ENCODE measurements around the gene XIAP. TPM values are rescaled to one million over a fixed set of nuclear protein-coding genes. Genes with fewer than 3 reads are reported as not detected.

Gene XIAP
- total and polyA plus RNA-seq, 9 of the 15 experiments (the other 6 are each of a cell fraction or from before 2014, with no cell fraction given): 5.7 to 40.5 (median 19.8) TPM

- CTCF ChIA-PET (ENCODE audit: low intra/inter-chr PET ratio): interaction anchor here (0.6 to 1.7 kb wide), 3 partner anchors 143 to 390 kb away, joined by 3 to 6 read pairs (median 3); no protein-coding TSS in a partner anchor
- no peak for TF ChIP-seq CHCHD3 (CRISPR knock-in tag; IDR thresholded peaks at IDR 0.05)
- no peak for TF ChIP-seq CBX2 (IDR thresholded peaks at IDR 0.05; ENCODE audit: insufficient read depth, low read length, poor library complexity, severe bottlenecking)
- no peak for TF ChIP-seq THRB (CRISPR knock-in tag; conservative IDR thresholded peaks at IDR 0.05)
- no peak for TF ChIP-seq RFX7 (CRISPR knock-in tag; IDR thresholded peaks at IDR 0.05)
- TF ChIP-seq E2F5 (CRISPR knock-in tag; IDR thresholded peaks at IDR 0.05): no peak
- TF ChIP-seq MBD1 (CRISPR knock-in tag; IDR thresholded peaks at IDR 0.05): no peak
- TF ChIP-seq ZBTB34 (CRISPR knock-in tag; IDR thresholded peaks at IDR 0.05): no peak
- no peak for TF ChIP-seq ZBED1 (IDR thresholded peaks at IDR 0.05)
- TF ChIP-seq NR0B1 (IDR thresholded peaks at IDR 0.05; ENCODE audit: partially characterized antibody): no peak
- TF ChIP-seq RUNX1 (IDR thresholded peaks at IDR 0.05; ENCODE audit: low read depth): no peak
- TF ChIP-seq TFAM (CRISPR knock-in tag; conservative IDR thresholded peaks at IDR 0.05): no peak
- no peak for TF ChIP-seq CEBPZ (IDR thresholded peaks at IDR 0.05; ENCODE audit: borderline replicate concordance, low read depth, low read length)
Observed at GRCh38 chrX:123834116-123834515, 25.7 kb upstream of the XIAP start.

More at GRCh38 chrX:123834116-123834515, 25.7 kb upstream of the XIAP start:
- H3K27ac ChIP-seq (ENCODE audit: extremely low read depth, low read depth, low read length): no peak overlapping the region
- no peak overlapping the region for H3K9ac ChIP-seq (ENCODE audit: insufficient read depth in 1 of 2, low read depth in 2 of 2, low read length in 2 of 2)
- H3K4me3 ChIP-seq: no peak overlapping the region
- H3K9me1 ChIP-seq (ENCODE audit: control insufficient read depth, insufficient read depth, low read length): no peaks in the 10 kb centered on the region
- no peaks in the 10 kb centered on the region for H3K27me3 ChIP-seq (ENCODE audit: control insufficient read depth in 2 of 2, insufficient read depth in 2 of 2, low read length in 2 of 2)
- H3K4me1 ChIP-seq (replicated peaks in 1 of 2; ENCODE audit: control insufficient read depth in 2 of 2, insufficient read depth in 2 of 2, low read length in 2 of 2): no peaks in the 10 kb centered on the region; a peak in 2 of 5 replicates
- WGBS (ENCODE audit: insufficient coverage, low coverage, missing lambda C conversion rate): 29% methylated on average over 1 of the region's 1 CpG
- no peak for FAIRE-seq
- in situ Hi-C loops (cut with MboI): loop anchor here (5.0 kb wide), 1 partner anchor 133 kb away; no protein-coding TSS in a partner anchor
- intact Hi-C loops (cut with micrococcal nuclease): loop anchor here (5.0 kb wide), 1 partner anchor 48 kb away; no protein-coding TSS in a partner anchor
- no peaks in the 10 kb centered on the region for H4K20me1 ChIP-seq (replicated peaks; ENCODE audit: control insufficient read depth, insufficient read depth, low read length)
- BruUV-seq (replicated peaks): no TSS peak
- POLR2A ChIA-PET: interaction anchor here (0.5 to 1.2 kb wide), 3 partner anchors 38 to 68 kb away, joined by 3 read pairs; no protein-coding TSS in a partner anchor
- DNase-seq (ENCODE audit: extremely low read depth in 1 of 4, low spot score in 3 of 4): no peak
- H3K4me2 ChIP-seq (ENCODE audit: insufficient read depth, low read length): no peak overlapping the region
- H2AFZ ChIP-seq (ENCODE audit: low read depth, low read length): no peak overlapping the region
- no peak for ATAC-seq
- H3K9me3 ChIP-seq (replicated peaks; ENCODE audit: control insufficient read depth, insufficient read depth, low read depth, low read length): no peaks in the 10 kb centered on the region
- no peaks in the 10 kb centered on the region for H3K79me2 ChIP-seq (ENCODE audit: control insufficient read depth, insufficient read depth, low read length)
- no peaks in the 10 kb centered on the region for H3K36me3 ChIP-seq (ENCODE audit: control insufficient read depth, insufficient read depth, low read length)
